Measurements from ENCODE around the gene PPARGC1A.

DNA sequence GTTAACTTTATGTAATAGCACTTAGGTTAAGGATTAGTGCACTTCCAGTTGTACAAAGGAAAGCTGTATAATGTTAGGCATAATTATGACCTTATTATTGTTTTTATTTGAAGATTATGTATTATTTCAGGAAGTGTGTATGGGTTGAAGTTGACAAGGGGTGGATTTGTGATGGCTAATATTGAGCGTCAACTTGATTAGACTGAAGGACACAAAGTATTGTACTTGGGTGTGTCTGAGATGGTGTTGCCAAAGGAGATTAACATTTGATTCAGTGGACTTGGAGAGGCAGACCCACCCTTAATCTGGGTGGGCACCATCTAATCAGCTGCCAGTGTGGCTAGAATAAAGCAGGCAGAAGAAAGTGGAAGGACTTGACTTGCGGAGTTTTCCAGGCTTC, 127.3 kb downstream of the PPARGC1A start:
- TF ChIP-seq CTCF (IDR thresholded peaks at IDR 0.05) = no peak
- no peak for TF ChIP-seq POLR2A (IDR thresholded peaks at IDR 0.05)
